ENCODE results near the gene GLYR1.

Gene GLYR1

GRCh38 chr16:4767872-4768548 is 79.1 kb downstream of the GLYR1 start:
- peaks cover 33% of the 10 kb centered on the region for H3K4me1 Mint-ChIP-seq (ENCODE audit: low read depth)
- H3K36me3 Mint-ChIP-seq (ENCODE audit: low read depth) = peaks cover 25% of the 10 kb centered on the region
- H3K9me3 Mint-ChIP-seq = no peaks in the 10 kb centered on the region
- H3K4me3 Mint-ChIP-seq = peak overlapping the region; percentile 86
- no peak for DNase-seq
- H3K27me3 Mint-ChIP-seq = no peaks in the 10 kb centered on the region
- H3K27ac Mint-ChIP-seq = peak overlapping the region; percentile 92

GRCh38 chr16:4766875-4767628 is 80.0 kb downstream of the GLYR1 start, which contains the start of gene ZNF500:
Gene ZNF500, minus strand, starts transcription at chr16:4767162. Its CDS starts 1,184 bp downstream, at chr16:4765978.
- peaks cover 33% of the 10 kb centered on the region for H3K4me1 Mint-ChIP-seq (ENCODE audit: low read depth)
- peak within 1 kb of the TSS; percentile 86 for H3K4me3 Mint-ChIP-seq
- H3K9me3 Mint-ChIP-seq = no peaks in the 10 kb centered on the region
- peak within 1 kb of the TSS; percentile 92 for H3K27ac Mint-ChIP-seq
- H3K36me3 Mint-ChIP-seq (ENCODE audit: low read depth) = peaks cover 35% of the 10 kb centered on the region
- DNase-seq = peak; percentile 100
- H3K27me3 Mint-ChIP-seq = no peaks in the 10 kb centered on the region

- no peak for DNase-seq
- Mint-ChIP-seq H3K27ac (peak overlapping the region; percentile 86), H3K27me3 (no peaks in the 10 kb centered on the region), H3K4me1 (ENCODE audit: low read depth) (peaks cover 33% of the 10 kb centered on the region), H3K36me3 (ENCODE audit: low read depth) (peaks cover 44% of the 10 kb centered on the region), H3K9me3 (no peaks in the 10 kb centered on the region), H3K4me3 (peak overlapping the region; percentile 83)
Observed at GRCh38 chr16:4765511-4766474, 81.3 kb downstream of the GLYR1 start.

- Mint-ChIP-seq H3K9me3 (no peaks in the 10 kb centered on the region), H3K27ac (peak overlapping the region; percentile 29), H3K4me3 (no peak overlapping the region), H3K27me3 (no peaks in the 10 kb centered on the region), H3K36me3 (ENCODE audit: low read depth) (peaks cover 64% of the 10 kb centered on the region), H3K4me1 (ENCODE audit: low read depth) (peaks cover 33% of the 10 kb centered on the region)
- no peak for DNase-seq
Observed at GRCh38 chr16:4763791-4764190, 83.3 kb downstream of the GLYR1 start.

GRCh38 chr16:4762205-4762604 is 84.9 kb downstream of the GLYR1 start:
- Mint-ChIP-seq H3K36me3 (ENCODE audit: low read depth) (peaks cover 76% of the 10 kb centered on the region), H3K9me3 (no peaks in the 10 kb centered on the region), H3K4me1 (ENCODE audit: low read depth) (peaks cover 21% of the 10 kb centered on the region), H3K27me3 (no peaks in the 10 kb centered on the region), H3K27ac (peak overlapping the region; percentile 14), H3K4me3 (no peak overlapping the region)
- no peak for DNase-seq

GRCh38 chr16:4760221-4760910 is 86.7 kb downstream of the GLYR1 start:
- peaks cover 9% of the 10 kb centered on the region for H3K4me1 Mint-ChIP-seq (ENCODE audit: low read depth)
- peaks cover 87% of the 10 kb centered on the region for H3K36me3 Mint-ChIP-seq (ENCODE audit: low read depth)
- DNase-seq = no peak
- no peak overlapping the region for H3K4me3 Mint-ChIP-seq
- no peak overlapping the region for H3K27ac Mint-ChIP-seq
- H3K27me3 Mint-ChIP-seq = no peaks in the 10 kb centered on the region
- H3K9me3 Mint-ChIP-seq = no peaks in the 10 kb centered on the region

GRCh38 chr16:4755687-4756086 is 91.4 kb downstream of the GLYR1 start:
- H3K27me3 Mint-ChIP-seq = no peaks in the 10 kb centered on the region
- H3K4me1 Mint-ChIP-seq (ENCODE audit: low read depth) = no peaks in the 10 kb centered on the region
- no peaks in the 10 kb centered on the region for H3K9me3 Mint-ChIP-seq
- no peak overlapping the region for H3K4me3 Mint-ChIP-seq
- no peak for DNase-seq
- H3K27ac Mint-ChIP-seq = no peak overlapping the region
- H3K36me3 Mint-ChIP-seq (ENCODE audit: low read depth) = peaks cover 85% of the 10 kb centered on the region

- Mint-ChIP-seq H3K9me3 (no peaks in the 10 kb centered on the region), H3K4me1 (ENCODE audit: low read depth) (no peaks in the 10 kb centered on the region), H3K36me3 (ENCODE audit: low read depth) (peaks cover 79% of the 10 kb centered on the region), H3K27me3 (no peaks in the 10 kb centered on the region), H3K4me3 (no peak overlapping the region), H3K27ac (no peak overlapping the region)
- DNase-seq = no peak
Observed at GRCh38 chr16:4754865-4755264, 92.2 kb downstream of the GLYR1 start.

GRCh38 chr16:4753227-4753626 is 93.9 kb downstream of the GLYR1 start:
- Mint-ChIP-seq H3K27ac (no peak overlapping the region), H3K27me3 (no peaks in the 10 kb centered on the region), H3K4me3 (no peak overlapping the region), H3K36me3 (ENCODE audit: low read depth) (peaks cover 66% of the 10 kb centered on the region), H3K4me1 (ENCODE audit: low read depth) (peaks cover 4% of the 10 kb centered on the region), H3K9me3 (no peaks in the 10 kb centered on the region)
- no peak for DNase-seq

All from activated T-cell treated with anti-CD3 and anti-CD28 coated beads, Interleukin-2, amount 50 U/mL, for 24 hours (primary cell).